Testis (tissue), 2 donors: Measurements from ENCODE around the gene KCNJ14.

Experiments
- POLR2A ChIP-seq: fragments of 450-650 bp; IDR thresholded peaks from one replicate; pipeline ENCODE4 v1.6.1; 2017; ENCODE audit warnings: antibody characterized with exemption, mild to moderate bottlenecking, moderate library complexity
- TF ChIP-seq, protein P1 (sequence below), 3 experiments: fragments of 450-650 bp in 2 of 3; fragments of 200-600 bp in 1 of 3; sonication (generic) in 1 of 3; IDR thresholded peaks; one replicate each; pipeline ENCODE4 v1.5.1; 2016 to 2019; ENCODE audit warnings: antibody characterized with exemption in 3 of 3, mild to moderate bottlenecking in 2 of 3, moderate library complexity in 1 of 3

DNA sequence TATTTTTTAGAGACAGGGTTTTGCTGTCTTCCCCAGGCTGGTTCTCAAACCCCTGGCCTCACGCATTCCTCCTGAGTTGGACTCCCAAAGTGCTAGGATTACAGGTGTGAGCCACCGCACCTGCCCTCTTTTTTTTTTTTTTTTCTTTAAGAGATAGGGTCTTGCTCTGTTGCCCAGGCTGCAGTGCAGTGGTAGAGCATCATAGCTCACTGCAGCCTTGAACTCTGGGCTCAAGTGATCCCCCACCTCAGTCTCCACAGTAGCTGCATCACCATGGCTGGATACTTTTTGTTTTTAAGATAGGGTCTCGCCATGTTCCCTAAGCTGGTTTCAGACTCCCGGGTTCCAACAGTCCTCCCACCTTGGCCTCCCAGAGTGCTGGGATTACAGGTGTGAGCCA is 1.5 kb downstream of the KCNJ14 start:
- TF ChIP-seq, protein P1, sequence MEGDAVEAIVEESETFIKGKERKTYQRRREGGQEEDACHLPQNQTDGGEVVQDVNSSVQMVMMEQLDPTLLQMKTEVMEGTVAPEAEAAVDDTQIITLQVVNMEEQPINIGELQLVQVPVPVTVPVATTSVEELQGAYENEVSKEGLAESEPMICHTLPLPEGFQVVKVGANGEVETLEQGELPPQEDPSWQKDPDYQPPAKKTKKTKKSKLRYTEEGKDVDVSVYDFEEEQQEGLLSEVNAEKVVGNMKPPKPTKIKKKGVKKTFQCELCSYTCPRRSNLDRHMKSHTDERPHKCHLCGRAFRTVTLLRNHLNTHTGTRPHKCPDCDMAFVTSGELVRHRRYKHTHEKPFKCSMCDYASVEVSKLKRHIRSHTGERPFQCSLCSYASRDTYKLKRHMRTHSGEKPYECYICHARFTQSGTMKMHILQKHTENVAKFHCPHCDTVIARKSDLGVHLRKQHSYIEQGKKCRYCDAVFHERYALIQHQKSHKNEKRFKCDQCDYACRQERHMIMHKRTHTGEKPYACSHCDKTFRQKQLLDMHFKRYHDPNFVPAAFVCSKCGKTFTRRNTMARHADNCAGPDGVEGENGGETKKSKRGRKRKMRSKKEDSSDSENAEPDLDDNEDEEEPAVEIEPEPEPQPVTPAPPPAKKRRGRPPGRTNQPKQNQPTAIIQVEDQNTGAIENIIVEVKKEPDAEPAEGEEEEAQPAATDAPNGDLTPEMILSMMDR (IDR thresholded peaks at IDR 0.05) = no peak
- TF ChIP-seq POLR2A = no peak
